Measurements from ENCODE around the gene PDSS2. TPM values are rescaled to one million over a fixed set of nuclear protein-coding genes. Genes with fewer than 3 reads are reported as not detected.
"Not testable (repeated sequence)": the region's sequence is repeated elsewhere in the genome, so short reads cannot be mapped to it uniquely, and the experiment has no call there.

The PDSS2 gene
- total RNA-seq, 4 donors from 2014 or later, result 2.3 to 16.9 (median 10.7) TPM

- Histone ChIP-seq H3K9me3 (no peaks in the 10 kb centered on the region), H3K36me3 (no peaks in the 10 kb centered on the region), H3K4me1 (no peaks in the 10 kb centered on the region), H3K27ac (no peak overlapping the region), H3K27me3 (no peaks in the 10 kb centered on the region), H3K4me3 (no peak overlapping the region)
- TF ChIP-seq CTCF (IDR thresholded peaks at IDR 0.05) (no peak), POLR2A (IDR thresholded peaks at IDR 0.05) (no peak)
- intact Hi-C loops (cut with DNase I; ENCODE audit: low total_unique reads), result no loop called here
- no peak for DNase-seq
Observed at GRCh38 chr6:107305391-107305790, 154.0 kb downstream of the PDSS2 start.

- TF ChIP-seq CTCF (IDR thresholded peaks at IDR 0.05) (no peak), POLR2A (IDR thresholded peaks at IDR 0.05) (no peak)
- Histone ChIP-seq H3K36me3 (no peaks in the 10 kb centered on the region), H3K4me1 (no peaks in the 10 kb centered on the region), H3K4me3 (no peak overlapping the region), H3K27ac (no peak overlapping the region), H3K27me3 (no peaks in the 10 kb centered on the region), H3K9me3 (no peaks in the 10 kb centered on the region)
- intact Hi-C loops (cut with DNase I; ENCODE audit: low total_unique reads), result no loop called here
- no peak for DNase-seq
Observed at GRCh38 chr6:107304421-107305025, 154.8 kb downstream of the PDSS2 start.

GRCh38 chr6:107293350-107293749 is 166.0 kb downstream of the PDSS2 start:
- no peaks in the 10 kb centered on the region for H3K4me1 ChIP-seq
- TF ChIP-seq CTCF (IDR thresholded peaks at IDR 0.05) (no peak), POLR2A (IDR thresholded peaks at IDR 0.05) (no peak)
- H3K27me3 ChIP-seq, result no peaks in the 10 kb centered on the region
- intact Hi-C loops (cut with DNase I; ENCODE audit: low total_unique reads), result no loop called here
- no peaks in the 10 kb centered on the region for H3K36me3 ChIP-seq
- no peaks in the 10 kb centered on the region for H3K9me3 ChIP-seq
- no peak for DNase-seq
- H3K27ac ChIP-seq, result no peak overlapping the region
- no peak overlapping the region for H3K4me3 ChIP-seq

- no peaks in the 10 kb centered on the region for H3K9me3 ChIP-seq
- H3K4me3 ChIP-seq, result no peak overlapping the region
- H3K36me3 ChIP-seq, result no peaks in the 10 kb centered on the region
- intact Hi-C loops (cut with DNase I; ENCODE audit: low total_unique reads), result no loop called here
- H3K27me3 ChIP-seq, result no peaks in the 10 kb centered on the region
- H3K4me1 ChIP-seq, result no peaks in the 10 kb centered on the region
- H3K27ac ChIP-seq, result no peak overlapping the region
- TF ChIP-seq POLR2A (IDR thresholded peaks at IDR 0.05) (no peak), CTCF (IDR thresholded peaks at IDR 0.05) (no peak)
- no peak for DNase-seq
Observed at GRCh38 chr6:107292715-107293271, 166.6 kb downstream of the PDSS2 start.

GRCh38 chr6:107290491-107290890 is 168.9 kb downstream of the PDSS2 start:
- DNase-seq, result no peak
- H3K4me1 ChIP-seq, result no peaks in the 10 kb centered on the region
- TF ChIP-seq POLR2A (IDR thresholded peaks at IDR 0.05), result no peak
- no peak for TF ChIP-seq CTCF (IDR thresholded peaks at IDR 0.05)
- no peaks in the 10 kb centered on the region for H3K9me3 ChIP-seq
- H3K27ac ChIP-seq, result no peak overlapping the region
- intact Hi-C loops (cut with DNase I; ENCODE audit: low total_unique reads), result no loop called here
- H3K27me3 ChIP-seq, result no peaks in the 10 kb centered on the region
- H3K4me3 ChIP-seq, result no peak overlapping the region
- H3K36me3 ChIP-seq, result no peaks in the 10 kb centered on the region

- H3K4me1 ChIP-seq; H3K9me3 ChIP-seq; H3K27me3 ChIP-seq; H3K36me3 ChIP-seq; H3K4me3 ChIP-seq; DNase-seq; intact Hi-C loops (cut with DNase I; ENCODE audit: low total_unique reads); H3K27ac ChIP-seq: not testable (repeated sequence)
Observed at GRCh38 chr6:107289258-107289657, 170.1 kb downstream of the PDSS2 start.

GRCh38 chr6:107285683-107286082 is 173.7 kb downstream of the PDSS2 start:
- H3K27ac ChIP-seq; H3K9me3 ChIP-seq; intact Hi-C loops (cut with DNase I; ENCODE audit: low total_unique reads); DNase-seq; H3K36me3 ChIP-seq; H3K4me1 ChIP-seq; H3K27me3 ChIP-seq; H3K4me3 ChIP-seq: not testable (repeated sequence)
